ENCODE results near the gene DFFB.

DFFB gene

DNA sequence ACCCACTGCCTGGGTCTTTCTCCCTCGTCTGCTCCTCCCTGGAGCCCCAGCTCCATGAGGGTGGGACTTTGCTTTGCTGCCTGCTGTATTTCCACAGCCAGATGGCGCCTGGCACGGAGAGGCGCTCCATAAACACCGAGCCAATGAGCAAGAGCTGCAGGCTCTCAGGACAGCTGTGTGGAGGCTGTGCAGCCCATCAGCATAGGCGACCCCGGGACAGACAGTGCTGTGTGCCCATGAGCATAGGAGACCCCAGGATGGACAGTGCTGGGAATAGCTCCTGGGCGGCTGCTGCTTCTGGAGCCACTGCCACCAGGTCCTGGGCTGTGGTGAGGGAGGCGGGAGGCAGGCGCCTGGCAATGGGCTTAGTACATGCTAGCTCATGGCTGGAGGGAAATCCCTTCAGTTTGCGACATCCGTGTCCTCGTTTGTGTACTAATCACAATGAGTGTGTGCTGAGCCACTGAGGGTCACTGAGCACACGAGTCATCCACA is 29.4 kb upstream of the DFFB start:
- H3K27ac ChIP-seq = no peak overlapping the region
- no peak overlapping the region for H3K4me3 ChIP-seq

DNA sequence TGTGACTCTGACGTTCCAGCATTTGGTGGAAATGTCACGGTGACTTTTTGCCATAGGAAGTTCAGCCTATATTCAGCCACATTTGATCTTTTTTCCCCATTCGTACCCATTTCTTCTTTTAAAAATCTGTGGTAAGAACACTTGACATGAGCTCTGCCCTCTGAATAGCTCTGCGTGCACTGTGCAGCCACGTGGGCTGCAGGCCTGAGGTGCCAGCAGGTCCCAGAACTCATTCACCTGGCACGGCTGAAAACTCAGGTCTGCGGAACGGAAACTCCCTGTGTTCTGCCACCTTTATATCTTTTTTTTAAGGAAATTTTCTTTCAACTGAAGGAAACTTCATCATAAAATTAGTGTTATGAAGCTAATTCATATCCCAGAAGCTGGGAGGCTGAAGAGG is 28.9 kb upstream of the DFFB start:
- H3K4me3 ChIP-seq = no peak overlapping the region
- no peak overlapping the region for H3K27ac ChIP-seq

DNA sequence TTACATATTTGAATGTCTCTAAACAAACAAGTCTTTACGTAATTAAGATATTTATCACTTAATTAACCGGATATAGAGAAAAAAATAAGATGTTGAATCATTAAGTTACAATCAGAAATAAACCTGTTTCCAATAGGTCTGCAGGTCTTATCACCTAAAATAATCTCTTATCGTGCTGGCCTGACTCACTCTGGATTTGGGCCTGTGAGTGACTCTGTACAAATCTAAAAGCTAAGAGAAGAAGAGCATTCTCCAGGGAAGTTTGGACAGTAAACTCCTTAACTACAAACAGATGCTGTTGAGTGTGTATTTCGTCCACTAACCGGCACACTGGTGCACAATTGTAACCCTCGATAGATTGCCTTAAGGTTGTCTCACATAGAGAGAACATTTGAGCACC is 25.6 kb upstream of the DFFB start:
- Histone ChIP-seq H3K4me3 (no peak overlapping the region), H3K27ac (no peak overlapping the region)

DNA sequence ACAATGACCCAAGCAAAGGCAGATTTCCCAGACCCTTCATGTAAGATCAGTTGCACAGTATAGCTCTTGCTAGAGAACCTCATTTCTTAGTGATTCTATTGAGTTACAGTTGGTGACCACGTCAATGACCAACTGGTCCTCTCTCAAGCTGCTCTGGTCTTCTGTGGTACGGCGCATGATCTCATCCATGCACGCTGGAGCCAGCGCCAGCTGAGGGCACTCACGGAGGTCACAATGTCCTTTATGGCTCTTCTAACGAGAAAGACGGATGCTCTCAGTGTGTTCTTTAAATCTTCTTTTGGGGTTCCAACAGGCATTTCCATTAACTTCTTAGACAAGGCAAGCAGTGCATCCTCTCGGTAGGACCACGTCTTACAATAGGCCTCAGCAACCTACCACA is 22.6 kb upstream of the DFFB start:
- no peak overlapping the region for H3K4me3 ChIP-seq

DNA sequence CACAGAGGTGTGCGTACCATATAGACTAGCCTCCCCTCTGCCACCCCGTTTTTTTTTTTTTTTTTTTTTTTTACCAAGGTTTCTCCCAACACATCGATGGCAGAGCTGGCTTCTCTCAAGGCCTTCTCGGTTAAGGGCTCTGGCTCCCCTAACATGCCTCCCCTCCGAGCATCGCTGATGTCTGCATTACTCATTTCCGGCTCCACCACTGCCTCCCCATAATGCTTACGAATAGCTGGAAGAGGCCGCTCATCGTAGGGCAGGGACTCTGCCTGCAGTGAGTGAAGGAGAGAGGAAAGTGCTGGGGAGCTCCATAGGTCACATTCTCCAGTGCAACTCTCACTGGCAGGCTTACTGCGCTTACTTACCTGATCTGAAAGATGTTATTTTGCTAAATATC is 20.9 kb upstream of the DFFB start:
- H3K27ac ChIP-seq = no peak overlapping the region
- H3K4me3 ChIP-seq = no peak overlapping the region

More for the DNA sequence above, 22.6 kb upstream of the DFFB start:
- H3K27ac ChIP-seq = no peak overlapping the region

DNA sequence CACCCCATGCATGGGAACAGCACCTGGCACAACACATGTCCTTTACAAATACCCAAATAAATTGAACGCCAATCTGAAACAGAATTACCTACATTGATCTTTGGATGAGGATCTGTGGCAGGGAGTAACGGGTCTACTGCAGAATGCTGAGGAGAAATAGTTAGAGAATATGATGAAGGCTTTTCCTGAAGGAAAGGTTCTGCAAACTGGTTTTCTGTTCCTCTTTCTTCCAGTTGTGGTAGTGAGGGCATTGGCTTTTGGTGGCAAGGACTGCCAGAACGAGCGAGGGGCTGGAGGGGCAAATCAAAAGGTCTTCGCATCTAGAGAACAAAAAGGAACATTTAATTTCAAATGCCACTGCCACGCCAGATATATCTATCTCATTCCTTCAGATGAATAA is 20.1 kb upstream of the DFFB start:
- Histone ChIP-seq H3K4me3 (no peak overlapping the region), H3K27ac (no peak overlapping the region)

DNA sequence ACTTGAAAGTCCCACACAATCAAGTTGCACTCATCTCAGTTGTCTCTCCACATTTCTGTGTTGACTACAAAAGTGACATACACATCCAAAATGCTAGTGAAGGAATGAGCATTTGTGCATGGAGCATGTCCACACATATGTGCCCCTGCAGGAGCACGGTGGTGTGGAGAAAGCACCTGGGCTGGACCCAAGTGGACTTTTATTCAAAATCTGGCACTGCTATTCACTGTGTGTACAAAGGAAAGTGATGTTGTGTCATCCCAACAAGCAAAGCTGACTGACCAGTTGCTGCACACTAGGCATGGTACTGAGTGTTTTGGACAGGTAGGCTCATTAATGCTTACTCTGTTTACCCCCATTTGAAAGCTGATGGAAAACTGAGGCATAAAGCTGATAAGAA is 19.6 kb upstream of the DFFB start:
- H3K4me3 ChIP-seq = no peak overlapping the region
- no peak overlapping the region for H3K27ac ChIP-seq

DNA sequence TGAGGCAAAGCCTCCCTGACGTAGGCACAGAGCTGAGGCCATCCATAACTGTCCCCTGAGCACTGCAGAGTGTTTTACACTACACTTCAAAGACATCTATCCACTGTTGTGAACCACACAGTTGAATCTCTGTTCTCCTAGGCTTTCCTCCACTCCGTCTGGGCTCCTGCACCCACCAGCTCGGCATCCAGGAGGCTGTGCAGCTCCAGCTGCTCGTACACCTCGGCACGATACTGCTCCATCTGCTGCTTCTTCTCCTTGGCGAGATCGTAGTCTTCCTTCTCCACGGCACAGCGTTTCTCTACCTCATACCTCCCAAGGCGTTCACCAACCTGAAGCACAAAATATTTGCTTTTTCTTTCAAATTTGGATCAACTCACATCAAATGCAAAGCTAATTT is 18.5 kb upstream of the DFFB start:
- H3K4me3 ChIP-seq = no peak overlapping the region
- H3K27ac ChIP-seq = no peak overlapping the region

DNA sequence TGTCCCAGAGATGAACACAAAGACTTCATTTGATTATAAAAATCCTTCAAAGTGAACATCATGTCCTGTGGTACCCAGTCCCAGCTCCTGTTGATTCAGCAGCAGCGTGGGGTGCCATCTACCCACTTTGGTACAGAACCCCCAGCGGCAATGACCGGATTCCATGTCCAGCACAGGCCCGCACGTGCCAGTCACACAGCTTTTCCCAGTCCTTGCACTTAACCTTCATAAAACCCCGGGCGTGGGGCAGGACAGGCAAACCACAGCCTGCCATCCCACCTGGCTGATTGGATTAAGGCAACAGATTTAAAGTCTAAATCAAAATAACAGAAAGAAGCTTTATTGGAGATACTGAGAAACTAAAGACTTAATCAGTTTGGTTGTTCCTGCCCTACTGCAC is 15.8 kb upstream of the DFFB start:
- H3K4me3 ChIP-seq = no peak overlapping the region
- no peak overlapping the region for H3K27ac ChIP-seq

DNA sequence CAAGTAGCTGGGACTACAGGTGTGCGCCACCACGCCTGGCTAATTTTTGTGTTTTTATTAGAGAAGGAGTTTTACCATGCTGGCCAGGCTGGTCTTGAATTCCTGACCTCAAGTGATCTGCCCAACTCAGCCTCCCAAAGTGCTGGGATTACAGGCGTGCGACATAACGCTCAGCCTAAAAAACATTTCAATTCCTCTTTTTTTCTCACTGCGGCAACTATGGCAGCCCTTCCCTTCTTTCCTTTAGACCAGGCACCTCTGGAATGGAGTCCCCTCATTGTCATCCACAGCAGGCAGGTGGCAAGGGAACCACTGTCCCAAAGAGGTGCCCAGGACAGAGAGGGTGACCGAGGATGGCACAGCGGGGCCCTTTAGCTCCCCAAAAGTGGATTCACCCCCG is 14.4 kb upstream of the DFFB start:
- no peak overlapping the region for H3K4me3 ChIP-seq
- no peak overlapping the region for H3K27ac ChIP-seq

DNA sequence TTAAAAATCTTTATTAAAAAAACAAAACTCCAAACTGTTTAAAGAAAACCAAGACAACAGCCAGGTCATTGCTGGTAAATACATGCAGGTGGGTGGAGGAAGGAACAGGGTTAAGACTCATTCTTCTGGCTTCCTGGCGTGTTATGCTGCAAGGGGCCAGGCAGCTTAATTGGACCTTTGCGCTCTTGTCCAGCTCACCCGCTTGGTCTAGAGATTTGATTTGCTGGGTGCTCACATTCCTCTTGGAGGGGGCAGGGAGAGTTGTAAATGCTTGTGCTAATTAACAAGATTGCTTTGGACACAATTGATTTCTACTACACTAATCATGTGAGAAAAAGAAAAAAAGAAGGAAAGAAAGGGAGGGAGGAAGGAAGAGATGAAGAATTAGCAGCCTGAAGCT is 10.7 kb upstream of the DFFB start:
- no peak overlapping the region for H3K4me3 ChIP-seq
- H3K27ac ChIP-seq = no peak overlapping the region

DNA sequence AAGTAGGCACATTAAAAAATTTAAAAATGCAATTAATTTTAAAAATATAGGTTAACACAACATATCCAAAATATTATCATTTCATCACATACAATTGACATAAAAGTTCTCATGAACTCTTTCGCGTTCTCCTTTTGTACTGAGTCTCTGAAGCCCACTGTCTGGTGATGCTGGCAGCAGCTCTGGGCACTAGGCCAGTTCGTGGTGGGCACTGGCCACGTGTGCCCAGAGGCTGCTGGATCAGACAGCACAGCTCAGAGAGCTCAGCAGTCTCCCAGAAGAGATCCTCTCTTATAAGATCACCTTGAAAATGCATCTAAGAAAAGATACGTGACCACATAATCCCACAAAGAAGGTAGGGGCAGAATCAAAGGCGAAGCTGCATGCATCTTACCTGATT is 10.2 kb upstream of the DFFB start:
- no peak overlapping the region for H3K4me3 ChIP-seq
- H3K27ac ChIP-seq = no peak overlapping the region

DNA sequence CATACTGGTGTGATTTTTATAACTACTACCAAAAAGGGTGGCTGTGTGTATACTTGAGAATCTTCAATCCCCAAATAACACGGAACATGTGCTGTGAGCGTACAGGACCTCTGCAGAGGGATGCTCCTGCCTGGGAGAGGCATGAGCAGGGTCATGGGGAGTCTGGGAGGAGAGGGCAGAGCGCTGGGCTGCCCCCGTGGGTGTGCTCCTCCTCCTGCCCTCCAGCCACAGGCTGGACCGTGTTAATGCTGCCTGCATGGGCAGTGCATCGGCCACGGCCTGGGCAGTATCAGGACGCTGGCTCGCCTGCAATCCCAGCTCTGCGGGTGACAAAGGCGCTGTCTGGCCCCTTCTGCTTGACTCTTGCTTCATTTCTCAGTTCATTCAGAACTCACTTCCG is 6.4 kb upstream of the DFFB start:
- Histone ChIP-seq H3K4me3 (no peak overlapping the region), H3K27ac (no peak overlapping the region)

DNA sequence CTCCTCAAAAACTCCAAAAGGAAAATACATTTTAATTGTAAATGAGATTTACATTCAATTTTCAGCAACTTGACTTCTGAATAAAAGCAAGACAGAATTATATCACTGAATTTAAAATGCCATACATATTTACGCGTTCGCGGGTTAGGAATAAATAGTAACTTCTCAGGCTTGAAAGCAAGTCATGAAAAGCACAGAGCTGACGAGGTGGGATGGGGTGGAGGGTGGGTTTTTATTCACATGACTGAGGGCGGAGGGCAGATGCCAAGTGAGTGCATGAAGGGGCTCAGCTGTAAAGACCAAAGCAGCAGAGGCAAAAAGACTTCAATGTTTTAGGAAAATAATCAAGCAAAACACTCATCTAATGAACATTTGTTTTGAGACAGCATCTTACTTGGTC is 6.0 kb upstream of the DFFB start:
- Histone ChIP-seq H3K27ac (no peak overlapping the region), H3K4me3 (no peak overlapping the region)

DNA sequence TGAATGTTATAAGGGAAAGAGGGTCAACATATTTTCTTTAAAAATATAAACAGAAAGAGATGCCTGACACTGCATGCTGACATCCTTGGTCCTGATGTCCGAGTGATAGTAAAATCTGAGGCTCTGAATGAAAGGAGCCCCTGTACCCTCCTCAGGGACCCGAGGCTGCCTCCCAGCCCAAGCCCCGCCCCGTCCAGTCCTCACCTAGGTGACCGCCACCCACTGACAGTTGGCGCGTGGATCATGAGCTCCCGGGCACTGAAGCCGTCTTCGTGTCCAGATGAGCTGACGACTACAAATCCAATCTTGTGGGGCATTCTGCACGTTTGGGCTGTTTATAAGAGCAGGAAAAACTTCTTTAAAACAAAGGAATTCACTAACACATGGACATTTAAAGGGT is 5.2 kb upstream of the DFFB start:
- Histone ChIP-seq H3K27ac (no peak overlapping the region), H3K4me3 (no peak overlapping the region)

DNA sequence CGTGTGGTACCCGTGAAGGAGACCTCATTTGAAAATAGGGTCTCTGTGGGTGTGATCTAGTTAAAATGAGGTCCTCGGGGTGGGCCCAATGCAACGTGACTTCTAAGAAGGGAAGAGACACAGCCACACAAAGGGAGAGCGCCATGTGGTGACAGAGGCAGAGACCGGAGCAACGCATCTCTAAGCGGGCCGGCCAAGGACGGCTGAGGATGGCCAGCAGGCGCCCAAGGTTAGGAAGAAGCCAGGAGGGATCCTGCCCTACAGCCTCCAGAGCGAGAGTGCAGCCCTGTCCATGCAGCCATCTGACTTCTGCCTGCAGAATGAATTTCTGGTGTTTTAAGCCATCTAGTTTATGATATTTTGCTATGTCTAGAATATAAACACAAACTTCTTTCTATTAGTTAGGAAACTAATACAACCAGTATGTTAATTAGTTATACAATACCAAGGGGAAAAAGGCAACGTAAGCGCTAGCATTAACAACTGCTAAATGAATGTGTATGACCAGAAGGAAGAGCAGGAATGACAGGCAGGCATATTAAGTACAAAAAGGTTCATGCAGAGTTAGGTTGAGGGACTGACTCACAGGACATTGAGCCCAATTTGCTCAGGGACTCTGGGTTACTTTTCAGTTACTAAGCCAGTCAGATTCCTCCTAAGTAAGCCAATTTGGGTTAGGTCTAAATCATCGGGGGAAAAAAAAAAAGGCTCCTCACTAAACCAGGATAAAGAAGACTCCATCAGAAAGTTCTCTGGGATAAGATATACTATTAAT is 4.4 kb upstream of the DFFB start:
- Histone ChIP-seq H3K4me3 (no peak overlapping the region), H3K27ac (no peak overlapping the region)

DNA sequence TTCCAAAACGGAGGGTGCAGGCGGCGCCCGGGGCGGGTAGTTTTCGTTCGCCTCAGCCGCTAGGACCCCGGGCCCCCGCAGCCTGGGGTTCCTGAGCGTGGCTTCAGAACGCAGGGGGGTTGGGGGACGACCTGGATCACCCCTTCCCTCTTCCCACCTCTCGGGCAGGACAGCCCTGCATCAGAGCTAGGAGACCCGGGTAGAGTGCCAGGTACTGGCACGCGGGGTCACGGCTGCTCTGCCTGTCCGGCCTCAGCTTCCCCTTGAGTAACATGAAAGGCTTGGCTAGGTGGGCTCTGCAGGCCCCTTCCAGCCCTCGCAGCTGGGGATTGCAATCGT is 484 bp downstream of the DFFB start:
- H3K27ac ChIP-seq = peak overlapping the region in 20 of 21 experiments; percentile 49 to 92 (median 80)
- H3K4me3 ChIP-seq = peak overlapping the region; percentile 58 to 95 (median 84)

DNA sequence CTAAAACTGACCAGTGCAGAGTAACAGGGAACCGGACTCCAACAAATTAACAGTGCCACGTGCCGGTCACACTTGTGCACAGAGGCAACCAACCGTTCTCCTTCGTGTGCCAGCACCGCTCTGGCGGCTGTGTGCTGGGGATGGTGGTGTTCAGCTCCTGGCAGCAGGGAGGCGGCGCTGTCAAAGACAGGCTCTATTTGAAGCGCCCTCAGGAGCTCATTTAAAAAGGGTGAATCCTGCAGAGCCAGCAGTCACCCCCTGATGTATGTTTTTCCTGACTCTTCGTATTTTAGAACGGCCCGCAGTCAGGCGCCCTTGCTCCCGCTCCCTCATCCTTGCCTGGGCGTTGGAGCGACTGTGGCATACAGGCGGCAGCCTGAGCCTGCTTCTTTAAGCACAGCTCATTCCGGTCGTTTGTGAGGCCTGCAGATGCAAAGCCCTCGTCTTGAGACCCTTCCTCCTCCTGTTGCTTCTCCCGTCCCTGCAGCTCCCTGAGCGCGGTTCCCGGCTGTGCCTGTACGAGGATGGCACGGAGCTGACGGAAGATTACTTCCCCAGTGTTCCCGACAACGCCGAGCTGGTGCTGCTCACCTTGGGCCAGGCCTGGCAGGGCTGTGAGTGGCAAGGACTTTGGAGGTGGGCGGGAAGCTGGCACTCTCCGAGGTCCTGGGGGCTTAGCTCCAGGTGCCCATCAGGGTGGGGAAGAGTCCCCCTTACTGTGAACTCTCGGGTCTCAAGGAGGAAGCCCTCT is 1.1 kb downstream of the DFFB start:
- peak overlapping the region in 1 of 21 experiments; percentile 75 for H3K27ac ChIP-seq
- H3K4me3 ChIP-seq = peak overlapping the region; percentile 58 to 95 (median 84)

DNA sequence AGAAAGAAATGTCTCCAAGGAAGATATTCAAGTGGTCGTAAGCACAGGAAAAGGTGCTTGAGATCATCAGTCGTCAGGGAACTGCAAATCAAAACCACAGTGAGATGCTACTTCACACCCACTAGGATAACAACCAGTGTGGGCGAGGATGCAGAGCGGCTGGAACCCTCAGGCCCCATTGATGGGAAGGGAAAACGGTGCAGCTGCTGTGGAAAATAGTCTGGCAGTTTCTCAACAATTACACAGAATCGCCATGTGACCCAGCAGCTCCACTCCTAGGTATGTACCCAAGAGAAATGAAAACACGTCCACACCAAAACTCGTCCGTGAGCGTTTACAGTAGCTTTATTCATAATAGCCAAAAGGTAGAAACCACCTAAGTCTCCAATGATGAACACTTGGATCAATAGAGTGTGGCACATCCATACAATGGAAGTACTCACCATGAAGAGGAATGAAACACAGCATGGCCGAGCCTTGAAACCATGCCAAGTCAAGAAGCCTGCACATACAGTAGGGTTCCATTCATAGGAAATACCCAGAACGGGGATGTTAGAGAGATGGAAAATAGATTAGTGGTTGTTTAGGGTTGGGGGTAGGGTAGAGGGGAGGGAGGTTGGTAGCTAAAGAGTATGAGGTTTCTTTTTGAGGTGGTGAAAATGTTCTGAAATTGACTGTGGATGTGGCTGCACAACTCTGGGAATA is 6.1 kb downstream of the DFFB start:
- H3K27ac ChIP-seq = no peak overlapping the region
- no peak overlapping the region for H3K4me3 ChIP-seq

DNA sequence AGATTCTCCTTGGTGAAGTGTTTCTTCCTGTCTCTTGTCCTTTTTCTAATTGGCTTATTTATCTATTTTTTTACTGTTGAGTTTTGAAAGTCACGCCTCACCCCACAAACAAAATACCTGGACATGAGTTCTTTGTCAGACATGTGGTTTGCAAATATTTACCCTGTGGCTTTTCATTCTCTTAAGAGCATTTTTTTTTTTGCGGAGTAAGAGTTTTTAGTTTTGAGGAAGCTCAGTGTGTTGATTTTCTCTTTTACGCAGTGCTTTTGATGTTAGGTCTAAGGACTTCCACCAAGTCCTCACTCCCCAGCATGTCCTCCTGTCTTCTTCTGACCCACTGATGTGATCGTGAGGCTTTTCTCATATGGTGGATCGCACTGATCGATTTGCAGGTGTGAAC is 7.6 kb downstream of the DFFB start:
- H3K4me3 ChIP-seq = no peak overlapping the region
- no peak overlapping the region for H3K27ac ChIP-seq

DNA sequence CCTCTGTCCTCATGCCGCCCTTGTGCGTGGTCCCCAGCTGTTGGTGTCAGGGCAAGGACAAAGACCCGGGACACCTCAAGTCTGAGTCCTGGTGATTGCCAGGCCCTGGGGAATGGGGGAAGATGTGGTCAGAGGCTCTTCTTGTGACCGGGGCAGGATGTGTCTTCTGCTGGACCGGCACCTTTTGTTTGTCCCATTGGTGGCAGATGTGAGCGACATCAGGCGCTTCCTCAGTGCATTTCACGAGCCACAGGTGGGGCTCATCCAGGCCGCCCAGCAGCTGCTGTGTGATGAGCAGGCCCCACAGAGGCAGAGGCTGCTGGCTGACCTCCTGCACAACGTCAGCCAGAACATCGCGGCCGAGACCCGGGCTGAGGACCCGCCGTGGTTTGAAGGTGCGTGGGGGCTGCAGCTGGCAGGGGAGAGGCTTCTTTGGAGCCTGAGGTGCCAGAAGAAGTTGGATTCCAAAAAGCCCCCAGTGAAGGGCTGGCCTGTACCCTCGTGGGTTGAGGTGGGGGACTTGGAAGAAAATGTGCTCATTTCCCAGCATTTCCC is 8.4 kb downstream of the DFFB start:
- Histone ChIP-seq H3K4me3 (no peak overlapping the region), H3K27ac (no peak overlapping the region)
